ENCODE data around the gene TMEM89. TPM values are rescaled to one million over a fixed set of nuclear protein-coding genes. Genes with fewer than 3 reads are reported as not detected.

TMEM89 gene
- total and polyA plus RNA-seq, 2 of the 13 experiments (the other 11 are each of a cell fraction or from before 2014, with no cell fraction given), result 0.31 to 0.59 TPM

DNA sequence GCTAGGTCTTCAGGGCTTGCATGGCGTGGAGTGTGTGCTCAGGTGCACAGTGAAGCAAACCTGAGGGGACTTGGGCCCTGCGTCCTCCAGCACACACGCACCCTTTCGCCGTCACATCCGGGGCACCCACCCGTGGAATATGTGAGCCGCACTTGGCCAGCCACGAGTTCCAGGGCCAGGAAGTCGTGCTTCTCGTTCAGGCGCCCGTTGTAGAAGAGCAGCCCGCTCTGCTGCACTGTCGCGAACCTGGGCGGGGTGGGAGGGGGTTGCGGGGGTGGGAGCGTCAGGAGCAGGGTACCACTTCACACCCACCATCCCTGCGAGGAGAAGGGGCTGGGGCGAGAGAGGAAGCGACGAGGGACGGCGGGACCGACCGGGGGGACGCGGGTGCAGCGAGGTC, 34.0 kb upstream of the TMEM89 start:
- H3K9ac ChIP-seq (ENCODE audit: insufficient read depth, low read depth, low read length), result no peak overlapping the region
- peaks cover 3 to 4% of the 10 kb centered on the region in 2 experiments; a peak in 3 of 5 replicates for H3K36me3 ChIP-seq (replicated peaks in 1 of 2; ENCODE audit: control insufficient read depth in 1 of 2, insufficient read depth in 2 of 2, low read length in 2 of 2)
- no peak overlapping the region for H3K4me2 ChIP-seq (ENCODE audit: low read depth, low read length)
- WGBS (ENCODE audit: low lambda C conversion rate), result 80% methylated on average over 25 of the region's 30 CpGs
- no peaks in the 10 kb centered on the region; the same call in none of the 2 replicates for H4K20me1 ChIP-seq (ENCODE audit: insufficient read depth, low read length)
- 0 out of 2 replicates have a peak, but pooled peaks have one; percentile 42 for TF ChIP-seq HOXA9 (CRISPR knock-in tag; IDR thresholded peaks at IDR 0.05; ENCODE audit: borderline replicate concordance)
- no peak for TF ChIP-seq NONO (IDR thresholded peaks at IDR 0.05)
- 0 out of 2 replicates have a peak, but pooled peaks have one; percentile 10 for TF ChIP-seq NONO (CRISPR knock-in tag; conservative IDR thresholded peaks at IDR 0.05)
- no peak for TF ChIP-seq ZNF3 (CRISPR knock-in tag; IDR thresholded peaks at IDR 0.05)
- H3K79me2 ChIP-seq (ENCODE audit: insufficient read depth, low read length), result no peaks in the 10 kb centered on the region
- in situ Hi-C loops (cut with HindIII; ENCODE audit: extremely low pct_ligation_motif_present, low pct_unique_long_range_greater_than_20kb), result no loop called here
- intact Hi-C loops (cut with micrococcal nuclease; ENCODE audit: unreplicated experiment), result no loop called here
- no peak for ATAC-seq
- H3K4me1 ChIP-seq (ENCODE audit: insufficient read depth, low read length), result peaks cover 10% of the 10 kb centered on the region
- H3K9me3 ChIP-seq (ENCODE audit: low read length), result no peaks in the 10 kb centered on the region
- POLR2A ChIA-PET, result interaction anchor here (3.9 kb wide), 1 partner anchor 20 kb away, joined by 10 read pairs; the partner anchor contains the start of gene SLC26A6
- no peak for DNase-seq (ENCODE audit: low spot score)
- FAIRE-seq, result no peak
- CTCF ChIA-PET (ENCODE audit: low intra/inter-chr PET ratio, low total read pairs), result no interaction called here
- H3K27me3 ChIP-seq (ENCODE audit: control insufficient read depth in 1 of 2, insufficient read depth in 2 of 2, low read length in 2 of 2), result no peaks in the 10 kb centered on the region
- no TSS peak for BruUV-seq (replicated peaks)
- no peak overlapping the region for H3K27ac ChIP-seq (ENCODE audit: extremely low read length, insufficient read depth, low read length)
- H3K4me3 ChIP-seq (replicated peaks in 1 of 3; ENCODE audit: insufficient read depth in 1 of 3, low read depth in 2 of 3, low read length in 3 of 3), result peak overlapping the region in 2 of 3 experiments; percentile 54 to 56; a peak in 3 of 6 replicates
- H2AFZ ChIP-seq (ENCODE audit: low read length), result no peak overlapping the region

DNA sequence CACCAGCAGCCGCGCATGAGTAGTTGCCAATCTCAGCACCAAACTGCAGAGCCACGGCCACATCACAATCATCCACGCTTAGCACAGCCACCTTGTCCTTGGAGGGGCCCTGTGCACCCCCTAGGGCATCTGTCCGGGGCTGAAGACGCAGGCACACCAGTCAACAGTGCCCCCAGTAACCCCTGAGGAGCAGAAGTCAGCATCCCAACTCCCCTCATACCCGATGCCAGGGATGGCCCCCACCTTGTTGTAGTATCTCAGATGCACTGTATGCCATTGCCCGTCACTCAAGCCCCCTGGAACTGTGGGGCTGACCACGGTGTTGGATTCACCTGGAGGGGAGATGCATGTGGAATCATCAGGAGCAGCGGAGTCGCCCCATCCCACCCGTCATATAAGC, 33.5 kb upstream of the TMEM89 start:
- H3K9ac ChIP-seq (ENCODE audit: insufficient read depth, low read depth, low read length), result no peak overlapping the region
- no TSS peak for BruUV-seq (replicated peaks)
- FAIRE-seq (no peak), ATAC-seq (no peak), DNase-seq (ENCODE audit: low spot score) (no peak)
- 100% methylated on average over 3 of the region's 12 CpGs for WGBS (ENCODE audit: low lambda C conversion rate)
- H3K4me1 ChIP-seq (ENCODE audit: insufficient read depth, low read length), result peaks cover 10% of the 10 kb centered on the region
- no peaks in the 10 kb centered on the region; the same call in 1 of the 2 replicates for H4K20me1 ChIP-seq (ENCODE audit: insufficient read depth, low read length)
- H3K9me3 ChIP-seq (ENCODE audit: low read length), result no peaks in the 10 kb centered on the region
- H3K79me2 ChIP-seq (ENCODE audit: insufficient read depth, low read length), result no peaks in the 10 kb centered on the region
- in situ Hi-C loops (cut with HindIII; ENCODE audit: extremely low pct_ligation_motif_present, low pct_unique_long_range_greater_than_20kb) (no loop called here), intact Hi-C loops (cut with micrococcal nuclease; ENCODE audit: unreplicated experiment) (no loop called here)
- no peak for TF ChIP-seq ZNF274 (CRISPR knock-in tag; IDR thresholded peaks at IDR 0.05)
- H3K27ac ChIP-seq (ENCODE audit: extremely low read length, insufficient read depth, low read length), result no peak overlapping the region
- H3K4me2 ChIP-seq (ENCODE audit: low read depth, low read length), result no peak overlapping the region
- POLR2A ChIA-PET, result interaction anchor here (3.9 kb wide), 1 partner anchor 19 kb away, joined by 10 read pairs; the partner anchor contains the start of gene SLC26A6
- no peaks in the 10 kb centered on the region for H3K27me3 ChIP-seq (ENCODE audit: control insufficient read depth in 1 of 2, insufficient read depth in 2 of 2, low read length in 2 of 2)
- CTCF ChIA-PET (ENCODE audit: low intra/inter-chr PET ratio, low total read pairs), result no interaction called here
- H2AFZ ChIP-seq (ENCODE audit: low read length), result no peak overlapping the region
- H3K4me3 ChIP-seq (replicated peaks in 1 of 3; ENCODE audit: insufficient read depth in 1 of 3, low read depth in 2 of 3, low read length in 3 of 3), result no peak overlapping the region
- H3K36me3 ChIP-seq (replicated peaks in 1 of 2; ENCODE audit: control insufficient read depth in 1 of 2, insufficient read depth in 2 of 2, low read length in 2 of 2), result peaks cover 3 to 4% of the 10 kb centered on the region in 2 experiments; a peak in 3 of 5 replicates
